Right lobe of liver (tissue), 6 donors: Measurements from ENCODE around the gene LEMD3. TPM values are rescaled to one million over a fixed set of nuclear protein-coding genes. Genes with fewer than 3 reads are reported as not detected.

Experiments
- ATAC-seq, 4 donors: fragments of 200-7000 bp; cut with Tn5 transposase; one replicate each; pipeline ENCODE4 v1.9.1; 2020; ENCODE audit warnings: mild to moderate bottlenecking in 4 of 4, moderate library complexity in 4 of 4
- DNase-seq, 3 donors: peaks; one replicate each; pipeline ENCODE4 v3.0.0-alpha.2; 2020
- H3K27ac ChIP-seq, 3 donors: fragments of 200-600 bp; one replicate each; pipeline ENCODE4 v1.8.0; 2022
- H3K27me3 ChIP-seq, 2 donors: fragments of 200-600 bp; one replicate each; pipeline ENCODE4 v1.8.0; 2022
- H3K36me3 ChIP-seq, 4 donors: fragments of 200-600 bp; sonication (generic) in 1 of 4; one replicate each; pipeline versions ENCODE4 v1.5.1 to v1.8.0; 2017 to 2022; ENCODE audit warnings: control low read depth in 1 of 4
- H3K4me1 ChIP-seq, 4 donors: fragments of 200-600 bp; sonication (generic) in 1 of 4; one replicate each; pipeline versions ENCODE4 v1.5.1 to v1.8.0; 2017 to 2022; ENCODE audit warnings: control low read depth in 1 of 4
- H3K4me3 ChIP-seq, 3 donors: fragments of 200-600 bp; one replicate each; pipeline ENCODE4 v1.8.0; 2022
- H3K9me3 ChIP-seq, 4 donors: fragments of 200-600 bp; sonication (generic) in 1 of 4; one replicate each; pipeline versions ENCODE4 v1.5.1 to v1.8.0; 2017 to 2022; ENCODE audit warnings: control low read depth in 1 of 4
- POLR2A ChIP-seq: fragments of 450-650 bp; IDR thresholded peaks from one replicate; pipeline ENCODE4 v1.6.1; 2017; ENCODE audit warnings: antibody characterized with exemption, mild to moderate bottlenecking
- WGBS: methylation state at CpG from one replicate; pipeline ENCODE4 v1.1.6; 2018; ENCODE audit warnings: low coverage, low lambda C conversion rate; ENCODE audit not compliant: insufficient coverage; ENCODE audit errors: missing lambda C conversion rate; 5-methylcytosine and 5-hydroxymethylcytosine counted together
- intact Hi-C, 2 donors: fragments of 100-400 bp; cut with DNase I; formaldehyde crosslinking; loops; one replicate each; pipeline versions ENCODE4 v1.11.2 to v1.14.1; 2022
- total RNA-seq, 6 experiments: library from RNA; depleted of rRNA in 2 of 6; stranded (reverse); fragments of >200 nt in 2 of 6; fragmentation: NEBNext Ultra II Directional in 3 of 6; extraction: Animal tissue kit (Norgen Biotek cat#: 25700) in 3 of 6; gene quantifications; one replicate each; pipeline versions ENCODE4 v1.1.0 to v1.2.4, GENCODE V29; 2016 to 2023
- TF ChIP-seq, protein P1 (sequence below), 4 donors: fragments of 200-600 bp in 3 of 4; fragments of 450-650 bp in 1 of 4; IDR thresholded peaks; one replicate each; pipeline versions ENCODE4 v1.5.1 to v1.8.0; 2016 to 2022; ENCODE audit warnings: antibody characterized with exemption in 4 of 4, mild to moderate bottlenecking in 2 of 4
- donor health status: DM: no; HTN: yes; CAD: no.
- donor health status: DM: no; HTN: no; CAD: no.
- donor health status: DM: no; HTN: no; CAD: no.
- donor health status: DM: no; HTN: yes; CAD: no.
- donor health status: DM: no; HTN: yes; CAD: no.

Gene LEMD3
- total RNA-seq, 6 experiments from 2014 or later, result 8.6 to 19.0 (median 11.6) TPM

DNA sequence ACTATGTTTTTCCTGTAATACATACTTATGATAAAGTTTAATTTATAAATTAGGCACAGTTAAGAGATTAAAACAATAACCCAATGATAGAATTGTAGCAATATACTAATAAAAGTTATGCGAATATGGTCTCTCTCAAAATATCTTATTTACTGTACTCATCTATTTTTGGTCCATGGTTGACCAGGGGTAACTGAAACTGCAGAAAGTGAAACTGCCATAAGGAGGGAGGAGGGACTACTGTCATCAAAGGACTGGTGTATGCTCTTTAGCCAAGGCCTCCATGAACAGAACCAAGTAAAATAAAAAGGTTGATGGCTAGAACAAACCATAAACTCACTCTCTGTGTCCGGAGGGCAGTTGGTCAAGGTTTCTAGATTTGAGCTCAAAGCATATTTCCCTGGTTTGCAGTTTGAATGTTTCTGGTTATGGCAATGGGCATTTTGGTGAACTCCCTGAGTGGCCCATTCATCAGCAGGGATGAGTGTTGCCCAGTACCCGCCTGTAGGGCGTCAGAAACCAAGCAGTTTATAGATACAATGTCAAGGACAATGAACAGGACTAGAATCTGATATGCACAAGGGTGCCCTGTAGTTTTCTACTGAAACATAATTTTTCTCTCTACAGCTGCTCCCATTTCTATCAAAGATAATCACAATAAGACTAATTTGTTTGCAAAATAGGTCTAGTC is 19.8 kb downstream of the LEMD3 start:
- no peaks in the 10 kb centered on the region for H3K27me3 ChIP-seq
- H3K4me1 ChIP-seq, result peaks cover 0 to 17% (median 0%) of the 10 kb centered on the region in 4 donors
- DNase-seq (no peak), ATAC-seq (no peak)
- no peak overlapping the region for H3K27ac ChIP-seq
- 86% methylated on average over 3 of the region's 4 CpGs for WGBS
- H3K36me3 ChIP-seq, result no peaks in the 10 kb centered on the region
- H3K9me3 ChIP-seq, result no peaks in the 10 kb centered on the region
- TF ChIP-seq, protein P1, sequence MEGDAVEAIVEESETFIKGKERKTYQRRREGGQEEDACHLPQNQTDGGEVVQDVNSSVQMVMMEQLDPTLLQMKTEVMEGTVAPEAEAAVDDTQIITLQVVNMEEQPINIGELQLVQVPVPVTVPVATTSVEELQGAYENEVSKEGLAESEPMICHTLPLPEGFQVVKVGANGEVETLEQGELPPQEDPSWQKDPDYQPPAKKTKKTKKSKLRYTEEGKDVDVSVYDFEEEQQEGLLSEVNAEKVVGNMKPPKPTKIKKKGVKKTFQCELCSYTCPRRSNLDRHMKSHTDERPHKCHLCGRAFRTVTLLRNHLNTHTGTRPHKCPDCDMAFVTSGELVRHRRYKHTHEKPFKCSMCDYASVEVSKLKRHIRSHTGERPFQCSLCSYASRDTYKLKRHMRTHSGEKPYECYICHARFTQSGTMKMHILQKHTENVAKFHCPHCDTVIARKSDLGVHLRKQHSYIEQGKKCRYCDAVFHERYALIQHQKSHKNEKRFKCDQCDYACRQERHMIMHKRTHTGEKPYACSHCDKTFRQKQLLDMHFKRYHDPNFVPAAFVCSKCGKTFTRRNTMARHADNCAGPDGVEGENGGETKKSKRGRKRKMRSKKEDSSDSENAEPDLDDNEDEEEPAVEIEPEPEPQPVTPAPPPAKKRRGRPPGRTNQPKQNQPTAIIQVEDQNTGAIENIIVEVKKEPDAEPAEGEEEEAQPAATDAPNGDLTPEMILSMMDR (IDR thresholded peaks at IDR 0.05), result no peak
- TF ChIP-seq POLR2A, result no peak
- H3K4me3 ChIP-seq, result no peak overlapping the region
- intact Hi-C loops, result no loop called here

DNA sequence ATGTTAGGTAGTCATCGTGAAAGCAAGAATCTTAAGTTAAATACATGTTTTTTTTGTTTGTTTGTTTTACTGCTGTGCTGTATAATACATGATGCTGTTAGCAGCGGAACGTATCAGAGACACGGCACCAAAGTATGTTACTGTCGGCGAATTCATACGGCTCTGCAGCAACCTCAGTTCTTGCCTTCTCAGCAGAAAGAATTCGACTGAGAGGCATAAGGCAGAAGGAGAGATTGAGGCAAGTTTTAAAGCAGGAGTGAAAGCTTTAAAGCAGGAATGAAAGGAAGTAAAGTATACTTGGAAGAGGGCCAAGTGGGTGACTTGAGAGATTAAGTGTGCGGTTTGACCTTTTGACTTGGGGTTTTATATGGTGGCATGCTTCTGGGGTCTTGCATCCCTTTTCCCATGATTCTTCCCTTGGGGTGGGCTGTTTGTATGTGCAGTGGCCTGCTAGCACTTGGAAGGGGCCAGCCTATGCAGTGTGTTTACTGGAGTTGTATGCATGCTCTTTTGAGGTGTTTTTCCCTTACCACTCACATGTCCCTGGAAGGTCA is 23.7 kb downstream of the LEMD3 start:
- Histone ChIP-seq H3K27ac (no peak overlapping the region), H3K36me3 (no peaks in the 10 kb centered on the region), H3K9me3 (no peaks in the 10 kb centered on the region), H3K27me3 (no peaks in the 10 kb centered on the region), H3K4me1 (peaks cover 0 to 4% (median 0%) of the 10 kb centered on the region in 4 donors), H3K4me3 (no peak overlapping the region)
- TF ChIP-seq POLR2A, result no peak
- TF ChIP-seq, protein P1 (IDR thresholded peaks at IDR 0.05), result no peak
- no peak for ATAC-seq
- no peak for DNase-seq
- 54% methylated on average over 9 of the region's 9 CpGs for WGBS
- intact Hi-C loops, result no loop called here

DNA sequence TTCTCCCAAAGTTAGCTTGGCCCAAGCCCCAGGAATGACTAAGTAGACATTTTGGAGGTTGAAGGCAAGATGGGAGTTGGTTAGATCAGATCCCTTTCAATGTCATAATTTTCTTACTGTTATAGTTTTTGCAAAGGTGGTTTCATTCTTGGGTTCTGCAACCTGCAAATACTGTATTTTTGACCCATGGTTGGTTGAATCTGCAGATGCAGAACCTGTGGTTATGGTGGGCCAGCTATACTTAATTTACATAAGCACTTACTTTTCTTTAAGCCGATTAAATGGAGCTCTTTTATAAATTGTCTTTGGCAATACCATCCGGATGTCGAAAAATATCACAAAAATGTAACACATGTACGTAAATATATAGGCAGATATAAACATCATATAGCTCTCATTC is 25.6 kb downstream of the LEMD3 start:
- ATAC-seq (no peak), DNase-seq (no peak)
- Histone ChIP-seq H3K4me3 (no peak overlapping the region), H3K9me3 (no peaks in the 10 kb centered on the region), H3K27ac (no peak overlapping the region), H3K27me3 (no peaks in the 10 kb centered on the region), H3K4me1 (no peaks in the 10 kb centered on the region), H3K36me3 (no peaks in the 10 kb centered on the region)
- intact Hi-C loops, result no loop called here
- WGBS, result 95% methylated on average over 4 of the region's 4 CpGs
- TF ChIP-seq POLR2A, result no peak
- TF ChIP-seq, protein P1 (IDR thresholded peaks at IDR 0.05), result no peak

DNA sequence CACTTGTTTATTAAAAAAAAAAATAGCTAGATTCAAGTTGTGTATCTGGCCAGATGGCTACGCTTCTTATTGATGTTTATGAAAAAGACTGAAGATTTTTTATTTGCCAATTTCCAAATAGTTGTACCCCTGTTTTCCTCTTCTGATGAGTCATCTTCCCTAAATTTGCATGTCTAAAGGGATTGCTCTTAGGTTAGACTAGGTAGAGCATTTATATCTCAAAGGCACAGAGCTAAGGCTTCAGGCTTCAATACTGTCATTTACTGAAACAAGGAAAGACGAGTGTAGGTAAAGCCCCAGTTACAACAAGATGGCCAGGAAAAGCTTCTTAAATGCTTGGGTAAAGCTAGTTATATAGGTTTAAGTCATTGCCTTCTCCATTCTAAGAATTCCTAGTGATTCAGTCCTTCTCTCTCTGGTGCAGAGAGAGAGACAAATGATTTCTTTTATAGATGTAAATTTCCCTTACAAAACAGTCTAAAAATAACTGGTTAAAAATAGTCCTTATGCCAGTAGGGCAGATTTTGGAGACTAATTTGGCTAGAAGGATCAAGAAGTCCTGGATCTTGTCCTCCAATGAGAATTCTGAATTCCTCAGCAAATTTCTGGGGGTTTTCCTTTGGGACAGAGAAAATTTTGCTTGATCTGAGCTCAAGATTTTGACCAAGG is 26.1 kb downstream of the LEMD3 start:
- Histone ChIP-seq H3K9me3 (no peaks in the 10 kb centered on the region), H3K4me3 (no peak overlapping the region), H3K36me3 (no peaks in the 10 kb centered on the region), H3K27me3 (no peaks in the 10 kb centered on the region), H3K27ac (no peak overlapping the region), H3K4me1 (no peaks in the 10 kb centered on the region)
- DNase-seq (no peak), ATAC-seq (no peak)
- WGBS, result 97% methylated on average over 2 of the region's 2 CpGs
- intact Hi-C loops, result no loop called here
- TF ChIP-seq POLR2A, result no peak
- TF ChIP-seq, protein P1 (IDR thresholded peaks at IDR 0.05), result no peak
